NCI-H345 treated with DMSO at 0.1 percent for 48 hours (cell line): ENCODE results near the gene MLH1.

Experiments
- DNase-seq: peaks from one replicate; lab custom pipeline; 2025; ENCODE audit not compliant: unreplicated experiment; lab: John Stamatoyannopoulos, UW

Gene MLH1

GRCh38 chr3:37087870-37088269 lies 94.6 kb downstream of the MLH1 start:
- DNase-seq, result no peak

- no peak for DNase-seq
Measured at GRCh38 chr3:37092484-37092883, 99.2 kb downstream of the MLH1 start.

- DNase-seq, result no peak
Measured at GRCh38 chr3:37093481-37093880, 100.2 kb downstream of the MLH1 start.

- DNase-seq, result no peak
Measured at GRCh38 chr3:37094636-37095035, 101.3 kb downstream of the MLH1 start.

- DNase-seq, result no peak
Measured at GRCh38 chr3:37096288-37096687, 103.0 kb downstream of the MLH1 start.

- no peak for DNase-seq
Measured at GRCh38 chr3:37096975-37097374, 103.7 kb downstream of the MLH1 start.

- DNase-seq, result no peak
Measured at GRCh38 chr3:37097776-37098175, 104.5 kb downstream of the MLH1 start.

- no peak for DNase-seq
Measured at GRCh38 chr3:37098884-37099283, 105.6 kb downstream of the MLH1 start.

- DNase-seq, result no peak
Measured at GRCh38 chr3:37099469-37099868, 106.2 kb downstream of the MLH1 start.

- no peak for DNase-seq
Measured at GRCh38 chr3:37100411-37100810, 107.1 kb downstream of the MLH1 start.
